ENCODE measurements around the gene OXCT1. TPM values are rescaled to one million over a fixed set of nuclear protein-coding genes. Genes with fewer than 3 reads are reported as not detected.

The OXCT1 gene
- total and polyA plus RNA-seq, 2 of the 13 experiments (the other 11 are each of a cell fraction or from before 2014, with no cell fraction given): 0.92 to 4.7 TPM

GRCh38 chr5:41892031-41892430, 21.8 kb upstream of the OXCT1 start (continued):
- no peak for TF ChIP-seq ZFP82 (CRISPR knock-in tag; IDR thresholded peaks at IDR 0.05; ENCODE audit: borderline replicate concordance)
- no peak for TF ChIP-seq TCF12 (IDR thresholded peaks at IDR 0.05)
- no peak for TF ChIP-seq TCF12 (CRISPR knock-in tag; IDR thresholded peaks at IDR 0.05)

- intact Hi-C loops (cut with micrococcal nuclease; ENCODE audit: unreplicated experiment) (no loop called here), in situ Hi-C loops (cut with HindIII; ENCODE audit: extremely low pct_ligation_motif_present, low pct_unique_long_range_greater_than_20kb) (no loop called here)
- ATAC-seq: no peak
- H4K20me1 ChIP-seq (ENCODE audit: insufficient read depth, low read length): no peaks in the 10 kb centered on the region
- DNase-seq (ENCODE audit: low spot score): no peak
- no peak overlapping the region for H3K9ac ChIP-seq (ENCODE audit: insufficient read depth, low read depth, low read length)
- no peaks in the 10 kb centered on the region for H3K4me1 ChIP-seq (ENCODE audit: insufficient read depth, low read length)
- POLR2A ChIA-PET: no interaction called here
- H3K27me3 ChIP-seq (ENCODE audit: control insufficient read depth in 1 of 2, insufficient read depth in 2 of 2, low read length in 2 of 2): no peaks in the 10 kb centered on the region
- FAIRE-seq: no peak
- no peak overlapping the region for H2AFZ ChIP-seq (ENCODE audit: low read length)
- CTCF ChIA-PET (ENCODE audit: low intra/inter-chr PET ratio, low total read pairs): no interaction called here
- H3K4me2 ChIP-seq (ENCODE audit: low read depth, low read length): no peak overlapping the region
- TF ChIP-seq ZNF512 (CRISPR knock-in tag; IDR thresholded peaks at IDR 0.05): no peak
- no peak for TF ChIP-seq ZNF468 (CRISPR knock-in tag; IDR thresholded peaks at IDR 0.05)
- no peak for TF ChIP-seq IRF9 (CRISPR knock-in tag; IDR thresholded peaks at IDR 0.05; ENCODE audit: borderline replicate concordance)
- no peak for TF ChIP-seq HNF4A (CRISPR knock-in tag; IDR thresholded peaks at IDR 0.05)
- no peak for TF ChIP-seq SRSF4 (IDR thresholded peaks at IDR 0.05; ENCODE audit: low read depth, low read length, poor library complexity, severe bottlenecking)
- TF ChIP-seq CENPBD1 (CRISPR knock-in tag; IDR thresholded peaks at IDR 0.05; ENCODE audit: borderline replicate concordance, low read depth): no peak
- no peak for TF ChIP-seq ZNF713 (CRISPR knock-in tag; IDR thresholded peaks at IDR 0.05)
- TF ChIP-seq NFKBIZ (CRISPR knock-in tag; IDR thresholded peaks at IDR 0.05): no peak
- no peak for TF ChIP-seq PAWR (CRISPR knock-in tag; IDR thresholded peaks at IDR 0.05; ENCODE audit: borderline replicate concordance)
- TF ChIP-seq GATAD2A (CRISPR knock-in tag; IDR thresholded peaks at IDR 0.05): no peak
- TF ChIP-seq ZNF234 (CRISPR knock-in tag; conservative IDR thresholded peaks at IDR 0.05): no peak
- no peak for TF ChIP-seq GLI4 (CRISPR knock-in tag; IDR thresholded peaks at IDR 0.05; ENCODE audit: borderline replicate concordance)
- TF ChIP-seq CHCHD3 (CRISPR knock-in tag; IDR thresholded peaks at IDR 0.05): no peak
- no peak for TF ChIP-seq KMT2A (CRISPR knock-in tag; IDR thresholded peaks at IDR 0.05)
- no peak for TF ChIP-seq NCOA1 (CRISPR knock-in tag; IDR thresholded peaks at IDR 0.05)
- no peak for TF ChIP-seq ARNT (IDR thresholded peaks at IDR 0.05)
- no peak for TF ChIP-seq SYNCRIP (IDR thresholded peaks at IDR 0.05; ENCODE audit: insufficient read depth, low read depth, low read length)
- TF ChIP-seq AGO1 (IDR thresholded peaks at IDR 0.05; ENCODE audit: low read depth, low read length, poor library complexity, severe bottlenecking): no peak
- no TSS peak for BruUV-seq (replicated peaks)
- no peaks in the 10 kb centered on the region for H3K36me3 ChIP-seq (replicated peaks in 1 of 2; ENCODE audit: control insufficient read depth in 1 of 2, insufficient read depth in 2 of 2, low read length in 2 of 2)
- no peak overlapping the region for H3K4me3 ChIP-seq (replicated peaks in 1 of 3; ENCODE audit: insufficient read depth in 1 of 3, low read depth in 2 of 3, low read length in 3 of 3)
- no peak overlapping the region for H3K27ac ChIP-seq (ENCODE audit: extremely low read length, insufficient read depth, low read length)
- H3K9me3 ChIP-seq (ENCODE audit: low read length): no peaks in the 10 kb centered on the region
- WGBS (ENCODE audit: low lambda C conversion rate): 24% methylated on average over 2 of the region's 2 CpGs
- no peaks in the 10 kb centered on the region for H3K79me2 ChIP-seq (ENCODE audit: insufficient read depth, low read length)
These were observed 21.0 kb upstream of the OXCT1 start for GRCh38 chr5:41891066-41891707.
